Trophoblast cell (in vitro differentiated cells and primary cell): ENCODE measurements around the gene FAM170A. TPM values are rescaled to one million over a fixed set of nuclear protein-coding genes. Genes with fewer than 3 reads are reported as not detected.

Experiments used
- DNase-seq, 2 donors: peaks; one replicate each; pipeline ENCODE4 v3.0.0-alpha.2; 2016
- H2AFZ ChIP-seq: 2 replicates; pipeline ENCODE4 v1.6.1; 2013; ENCODE audit warnings: low read length, moderate library complexity, mild to moderate bottlenecking; ENCODE audit not compliant: insufficient read depth, poor library complexity
- H2AK5ac ChIP-seq: 2 replicates; pipeline ENCODE4 v1.6.1; 2013; ENCODE audit warnings: mild to moderate bottlenecking, low read length
- H2BK120ac ChIP-seq: 2 replicates; pipeline ENCODE4 v1.6.1; 2013; ENCODE audit warnings: low read length, mild to moderate bottlenecking, moderate library complexity; ENCODE audit not compliant: insufficient read depth, poor library complexity
- H2BK12ac ChIP-seq: 2 replicates; pipeline ENCODE4 v1.6.1; 2013; ENCODE audit warnings: mild to moderate bottlenecking, low read length, moderate library complexity
- H2BK5ac ChIP-seq: 2 replicates; pipeline ENCODE4 v1.6.1; 2013; ENCODE audit warnings: low read length, low read depth, moderate library complexity, mild to moderate bottlenecking; ENCODE audit not compliant: poor library complexity
- H3K14ac ChIP-seq: 2 replicates; pipeline ENCODE4 v1.6.1; 2013; ENCODE audit warnings: mild to moderate bottlenecking, low read length
- H3K18ac ChIP-seq: 2 replicates; pipeline ENCODE4 v1.6.1; 2013; ENCODE audit warnings: mild to moderate bottlenecking, low read length
- H3K23ac ChIP-seq: 2 replicates; pipeline ENCODE4 v1.6.1; 2013; ENCODE audit warnings: low read length
- H3K27ac ChIP-seq: 2 replicates; pipeline ENCODE4 v1.5.1; 2013; ENCODE audit warnings: low read depth, mild to moderate bottlenecking, inconsistent platforms, low read length, moderate library complexity
- H3K27me3 ChIP-seq: 2 replicates; pipeline ENCODE4 v1.6.1; 2013; ENCODE audit warnings: inconsistent platforms, mild to moderate bottlenecking, low read length, moderate library complexity; ENCODE audit not compliant: insufficient read depth
- H3K36me3 ChIP-seq, 2 experiments: 1 replicate in 1 of 2; 2 replicates in 1 of 2; pipeline ENCODE4 v1.6.1; 2013; ENCODE audit warnings: low read length in 2 of 2, mild to moderate bottlenecking in 2 of 2, moderate library complexity in 1 of 2; ENCODE audit not compliant: insufficient read depth in 2 of 2, control insufficient read depth in 1 of 2
- H3K4ac ChIP-seq: 2 replicates; pipeline ENCODE4 v1.6.1; 2013; ENCODE audit warnings: low read depth, mild to moderate bottlenecking, low read length, moderate library complexity
- H3K4me1 ChIP-seq, 2 experiments: 1 replicate in 1 of 2; 2 replicates in 1 of 2; pipeline ENCODE4 v1.6.1; 2013; ENCODE audit warnings: low read length in 2 of 2, mild to moderate bottlenecking in 2 of 2, moderate library complexity in 1 of 2; ENCODE audit not compliant: insufficient read depth in 2 of 2, control insufficient read depth in 1 of 2
- H3K4me2 ChIP-seq: 2 replicates; pipeline ENCODE4 v1.6.1; 2013; ENCODE audit warnings: inconsistent platforms, mild to moderate bottlenecking, low read length, moderate library complexity
- H3K4me3 ChIP-seq: 2 replicates; pipeline ENCODE4 v1.5.1; 2013; ENCODE audit warnings: mild to moderate bottlenecking, low read depth, low read length, inconsistent platforms
- H3K79me1 ChIP-seq: one replicate; pipeline ENCODE4 v1.6.1; 2013; ENCODE audit warnings: low read length
- H3K79me2 ChIP-seq: 2 replicates; pipeline ENCODE4 v1.6.1; 2013; ENCODE audit warnings: low read length, mild to moderate bottlenecking; ENCODE audit not compliant: control insufficient read depth, insufficient read depth, poor library complexity
- H3K9ac ChIP-seq: 2 replicates; pipeline ENCODE4 v1.6.1; 2013; ENCODE audit warnings: mild to moderate bottlenecking, low read length
- H3K9me3 ChIP-seq: 2 replicates; pipeline ENCODE4 v1.6.1; 2013; ENCODE audit warnings: low read depth, mild to moderate bottlenecking, control low read depth, inconsistent platforms, low read length; ENCODE audit not compliant: insufficient read depth
- H4K12ac ChIP-seq: 2 replicates; pipeline ENCODE4 v1.6.1; 2013; ENCODE audit warnings: low read depth, mild to moderate bottlenecking, low read length, moderate library complexity
- H4K8ac ChIP-seq: 2 replicates; pipeline ENCODE4 v1.6.1; 2013; ENCODE audit warnings: low read depth, mild to moderate bottlenecking, low read length, moderate library complexity
- H4K91ac ChIP-seq: one replicate; pipeline ENCODE4 v1.6.1; 2013; ENCODE audit warnings: low read depth, mild to moderate bottlenecking, low read length, moderate library complexity
- WGBS: extraction: QIAGEN DNeasy Blood & Tissue Kit; methylation state at CpG from one replicate; pipeline ENCODE4 v1.1.7; 2013; ENCODE audit warnings: missing lambda C conversion rate; ENCODE audit not compliant: insufficient read length, insufficient coverage; ENCODE audit errors: extremely low coverage; 5-methylcytosine and 5-hydroxymethylcytosine counted together
- polyA plus RNA-seq: library from polyadenylated mRNA; stranded (reverse); fragments of 200-250 nt; gene quantifications from 2 replicates; pipeline ENCODE4 v1.2.3, GENCODE V29; 2013

The FAM170A gene
- polyA plus RNA-seq, result 0.10 TPM in 1 of 2 replicates, not detected in the other

GRCh38 chr5:119629339-119629738 lies at the start of gene FAM170A:
Gene FAM170A (plus strand): TSS chr5:119629558. CDS start chr5:119629769, 211 bp downstream.
- Histone ChIP-seq H2AFZ (no peak within 1 kb of the TSS), H2BK5ac (no peak within 1 kb of the TSS), H2BK12ac (no peak within 1 kb of the TSS), H3K4me2 (no peak within 1 kb of the TSS), H4K91ac (no peak within 1 kb of the TSS), H2BK120ac (no peak within 1 kb of the TSS), H3K4me3 (no peak within 1 kb of the TSS), H4K8ac (no peak within 1 kb of the TSS), H3K23ac (no peak within 1 kb of the TSS), H3K36me3 (no peaks in the 10 kb centered on the region), H3K14ac (no peak within 1 kb of the TSS), H4K12ac (no peak within 1 kb of the TSS), H3K18ac (no peak within 1 kb of the TSS), H3K9me3 (peaks cover 4% of the 10 kb centered on the region), H3K79me2 (no peaks in the 10 kb centered on the region), H3K4me1 (no peaks in the 10 kb centered on the region), H3K27ac (no peak within 1 kb of the TSS), H3K27me3 (no peaks in the 10 kb centered on the region), H2AK5ac (no peak within 1 kb of the TSS), H3K9ac (no peak within 1 kb of the TSS), H3K79me1 (no peaks in the 10 kb centered on the region), H3K4ac (no peak within 1 kb of the TSS)
- WGBS, result no CpG with 5 or more reads among the region's 9 CpGs
- no peak for DNase-seq

- no peak overlapping the region for H2BK5ac ChIP-seq
- H3K14ac ChIP-seq, result no peak overlapping the region
- H2AFZ ChIP-seq, result no peak overlapping the region
- H3K79me1 ChIP-seq, result no peaks in the 10 kb centered on the region
- H3K18ac ChIP-seq, result no peak overlapping the region
- no peak overlapping the region for H2AK5ac ChIP-seq
- no peak overlapping the region for H3K9ac ChIP-seq
- no peak overlapping the region for H3K4ac ChIP-seq
- H3K4me2 ChIP-seq, result no peak overlapping the region
- H3K23ac ChIP-seq, result no peak overlapping the region
- WGBS, result no CpG with 5 or more reads among the region's 1 CpG
- H3K36me3 ChIP-seq, result no peaks in the 10 kb centered on the region
- no peak overlapping the region for H4K91ac ChIP-seq
- no peaks in the 10 kb centered on the region for H3K79me2 ChIP-seq
- no peaks in the 10 kb centered on the region for H3K4me1 ChIP-seq
- H4K12ac ChIP-seq, result no peak overlapping the region
- no peaks in the 10 kb centered on the region for H3K27me3 ChIP-seq
- no peak for DNase-seq
- no peak overlapping the region for H4K8ac ChIP-seq
- no peak overlapping the region for H3K4me3 ChIP-seq
- no peak overlapping the region for H2BK120ac ChIP-seq
- no peak overlapping the region for H2BK12ac ChIP-seq
- H3K27ac ChIP-seq, result no peak overlapping the region
- no peaks in the 10 kb centered on the region for H3K9me3 ChIP-seq
Measured at GRCh38 chr5:119582987-119583386, 46.4 kb upstream of the FAM170A start.

- H3K23ac ChIP-seq, result no peak overlapping the region
- H3K4ac ChIP-seq, result no peak overlapping the region
- no peak overlapping the region for H4K8ac ChIP-seq
- no peak overlapping the region for H3K18ac ChIP-seq
- H2AFZ ChIP-seq, result no peak overlapping the region
- no peak overlapping the region for H3K4me2 ChIP-seq
- no peak overlapping the region for H2BK12ac ChIP-seq
- H3K4me3 ChIP-seq, result no peak overlapping the region
- H2AK5ac ChIP-seq, result no peak overlapping the region
- H2BK5ac ChIP-seq, result no peak overlapping the region
- DNase-seq, result peak in 1 of 2 donors; percentile 20
- no peak overlapping the region for H4K12ac ChIP-seq
- H3K4me1 ChIP-seq, result no peaks in the 10 kb centered on the region
- no peaks in the 10 kb centered on the region for H3K79me1 ChIP-seq
- no peak overlapping the region for H3K27ac ChIP-seq
- no peak overlapping the region for H4K91ac ChIP-seq
- H3K79me2 ChIP-seq, result no peaks in the 10 kb centered on the region
- no peak overlapping the region for H2BK120ac ChIP-seq
- H3K9ac ChIP-seq, result no peak overlapping the region
- WGBS, result no CpG with 5 or more reads among the region's 3 CpGs
- H3K27me3 ChIP-seq, result no peaks in the 10 kb centered on the region
- H3K9me3 ChIP-seq, result no peaks in the 10 kb centered on the region
- no peaks in the 10 kb centered on the region for H3K36me3 ChIP-seq
- no peak overlapping the region for H3K14ac ChIP-seq
Measured at GRCh38 chr5:119583684-119584083, 45.7 kb upstream of the FAM170A start.

- Histone ChIP-seq H2BK120ac (no peak overlapping the region), H4K8ac (no peak overlapping the region), H3K9ac (no peak overlapping the region), H3K4me3 (no peak overlapping the region), H3K9me3 (no peaks in the 10 kb centered on the region), H3K18ac (no peak overlapping the region), H2AK5ac (no peak overlapping the region), H2AFZ (no peak overlapping the region), H3K27ac (no peak overlapping the region), H4K91ac (no peak overlapping the region), H3K4ac (no peak overlapping the region), H3K36me3 (no peaks in the 10 kb centered on the region), H3K4me1 (no peaks in the 10 kb centered on the region), H2BK12ac (no peak overlapping the region), H4K12ac (no peak overlapping the region), H3K27me3 (no peaks in the 10 kb centered on the region), H3K79me1 (no peaks in the 10 kb centered on the region), H3K14ac (no peak overlapping the region), H3K79me2 (no peaks in the 10 kb centered on the region), H3K23ac (no peak overlapping the region), H3K4me2 (no peak overlapping the region), H2BK5ac (no peak overlapping the region)
- WGBS, result no CpG with 5 or more reads among the region's 1 CpG
- DNase-seq, result no peak
Measured at GRCh38 chr5:119596046-119596445, 33.3 kb upstream of the FAM170A start.
